Spleen (tissue), 11 donors: Measurements from ENCODE around the gene GAS7. TPM values are rescaled to one million over a fixed set of nuclear protein-coding genes. Genes with fewer than 3 reads are reported as not detected.

ENCODE experiments used
- DNase-seq: peaks from one replicate; pipeline ENCODE4 v3.0.0-alpha.2; 2020
- H3K27ac ChIP-seq, 8 donors: fragments of 200-600 bp; sonication (generic) in 7 of 8; 1 replicate in 4 of 8; 2 replicates in 4 of 8; pipeline versions ENCODE4 v1.5.0 to v1.8.0; 2016 to 2021; ENCODE audit warnings: inconsistent platforms in 4 of 8, mild to moderate bottlenecking in 4 of 8, moderate library complexity in 1 of 8
- H3K27me3 ChIP-seq, 7 donors: fragments of 200-600 bp; sonication (generic) in 6 of 7; replicated peaks in 1 of 7; 1 replicate in 4 of 7; 2 replicates in 3 of 7; pipeline versions ENCODE4 v1.5.0 to v1.8.0; 2016 to 2021; ENCODE audit warnings: inconsistent platforms in 3 of 7, mild to moderate bottlenecking in 1 of 7
- H3K36me3 ChIP-seq, 6 donors: fragments of 200-600 bp; sonication (generic) in 5 of 6; 1 replicate in 4 of 6; 2 replicates in 2 of 6; pipeline versions ENCODE4 v1.5.0 to v1.8.0; 2016 to 2021; ENCODE audit warnings: inconsistent platforms in 2 of 6
- H3K4me1 ChIP-seq, 6 donors: fragments of 200-600 bp; sonication (generic) in 5 of 6; 1 replicate in 3 of 6; 2 replicates in 3 of 6; pipeline versions ENCODE4 v1.5.0 to v1.8.0; 2016 to 2021; ENCODE audit warnings: inconsistent platforms in 3 of 6
- H3K4me3 ChIP-seq, 8 donors: fragments of 200-600 bp; sonication (generic) in 7 of 8; 1 replicate in 4 of 8; 2 replicates in 4 of 8; pipeline versions ENCODE4 v1.5.0 to v1.8.0; 2016 to 2021; ENCODE audit warnings: inconsistent platforms in 4 of 8, mild to moderate bottlenecking in 4 of 8, moderate library complexity in 2 of 8
- H3K9me3 ChIP-seq, 8 donors: fragments of 200-600 bp; sonication (generic) in 7 of 8; 1 replicate in 4 of 8; 2 replicates in 4 of 8; pipeline versions ENCODE4 v1.5.0 to v1.8.0; 2016 to 2021; ENCODE audit warnings: inconsistent platforms in 4 of 8
- POLR2A ChIP-seq, 3 donors: fragments of 450-650 bp; IDR thresholded peaks; one replicate each; pipeline ENCODE4 v1.5.1; 2017; ENCODE audit warnings: antibody characterized with exemption in 3 of 3, mild to moderate bottlenecking in 1 of 3
- POLR2AphosphoS5 ChIP-seq, 3 donors: sonication (generic); formaldehyde crosslinking; IDR thresholded peaks; one replicate each; pipeline ENCODE4 v1.5.1; 2017; ENCODE audit warnings: antibody characterized with exemption in 3 of 3
- WGBS, 5 donors: extraction: QIAGEN DNeasy Blood & Tissue Kit in 3 of 5; methylation state at CpG; one replicate each; pipeline versions ENCODE4 v1.1.5 to v1.1.7; 2013 to 2018; 5-methylcytosine and 5-hydroxymethylcytosine counted together
- intact Hi-C: fragments of 100-400 bp; cut with DNase I; formaldehyde crosslinking; loops from one replicate; pipeline ENCODE4 v1.15.0; 2023; ENCODE audit warnings: low total_unique reads
- polyA plus RNA-seq, 3 donors: library from polyadenylated mRNA; stranded (reverse); fragments of 200-250 nt; gene quantifications; one replicate each; pipeline ENCODE4 v1.2.1, GENCODE V29; 2013
- total RNA-seq, 7 donors: library from RNA; depleted of rRNA in 3 of 7; stranded (reverse); fragments of >200 nt in 3 of 7; fragmentation: NEBNext Ultra II Directional in 4 of 7; extraction: Animal tissue kit (Norgen Biotek cat#: 25700) in 4 of 7; gene quantifications; one replicate each; pipeline versions ENCODE4 v1.1.0 to v1.2.1, GENCODE V29; 2016 to 2021
- TF ChIP-seq, protein P1 (sequence below), 11 experiments: fragments of 200-600 bp in 7 of 11; fragments of 450-650 bp in 4 of 11; sonication (generic) in 4 of 11; IDR thresholded peaks in 8 of 11; conservative IDR thresholded peaks in 3 of 11; 1 replicate in 7 of 11; 2 replicates in 4 of 11; pipeline versions ENCODE4 v1.4.0 to v1.8.0; 2016 to 2021; ENCODE audit warnings: antibody characterized with exemption in 11 of 11, inconsistent platforms in 4 of 11, mild to moderate bottlenecking in 1 of 11
- donor health status: healthy with polysubstance abuse.
- donor health status: DM: no; HTN: no; CAD: no; lungs with moderate emphysema.
- donor health status: DM: no; HTN: no; CAD: no.
- donor health status: Bipolar disorder and iron deficiency.
- donor health status: healthy.
- donor health status: DM: no; HTN: no; CAD: no.
- donor health status: DM: yes; HTN: yes; CAD: no.

Gene GAS7
- total and polyA plus RNA-seq, 10 donors: 4.1 to 127 (median 60.9) TPM

- TF ChIP-seq, protein P1, sequence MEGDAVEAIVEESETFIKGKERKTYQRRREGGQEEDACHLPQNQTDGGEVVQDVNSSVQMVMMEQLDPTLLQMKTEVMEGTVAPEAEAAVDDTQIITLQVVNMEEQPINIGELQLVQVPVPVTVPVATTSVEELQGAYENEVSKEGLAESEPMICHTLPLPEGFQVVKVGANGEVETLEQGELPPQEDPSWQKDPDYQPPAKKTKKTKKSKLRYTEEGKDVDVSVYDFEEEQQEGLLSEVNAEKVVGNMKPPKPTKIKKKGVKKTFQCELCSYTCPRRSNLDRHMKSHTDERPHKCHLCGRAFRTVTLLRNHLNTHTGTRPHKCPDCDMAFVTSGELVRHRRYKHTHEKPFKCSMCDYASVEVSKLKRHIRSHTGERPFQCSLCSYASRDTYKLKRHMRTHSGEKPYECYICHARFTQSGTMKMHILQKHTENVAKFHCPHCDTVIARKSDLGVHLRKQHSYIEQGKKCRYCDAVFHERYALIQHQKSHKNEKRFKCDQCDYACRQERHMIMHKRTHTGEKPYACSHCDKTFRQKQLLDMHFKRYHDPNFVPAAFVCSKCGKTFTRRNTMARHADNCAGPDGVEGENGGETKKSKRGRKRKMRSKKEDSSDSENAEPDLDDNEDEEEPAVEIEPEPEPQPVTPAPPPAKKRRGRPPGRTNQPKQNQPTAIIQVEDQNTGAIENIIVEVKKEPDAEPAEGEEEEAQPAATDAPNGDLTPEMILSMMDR (IDR thresholded peaks at IDR 0.05 in 8 of 11, conservative IDR thresholded peaks at IDR 0.05 in 3 of 11): no peak
- TF ChIP-seq POLR2A (IDR thresholded peaks at IDR 0.05) (no peak), POLR2AphosphoS5 (IDR thresholded peaks at IDR 0.05) (no peak)
- DNase-seq: no peak
- Histone ChIP-seq H3K4me1 (peaks cover 0 to 22% (median 9%) of the 10 kb centered on the region in 6 donors), H3K36me3 (no peaks in the 10 kb centered on the region), H3K27me3 (no peaks in the 10 kb centered on the region), H3K9me3 (peaks cover 2 to 27% (median 22%) of the 10 kb centered on the region in 8 donors), H3K4me3 (no peak overlapping the region), H3K27ac (no peak overlapping the region)
- intact Hi-C loops: no loop called here
- 77 to 89% (median 82%) methylated on average over 7 of the region's 7 CpGs for WGBS, 5 donors
These were observed 10.3 kb upstream of the GAS7 start for GRCh38 chr17:10208604-10209193.

- Histone ChIP-seq H3K9me3 (peaks cover 2 to 27% (median 22%) of the 10 kb centered on the region in 8 donors), H3K4me3 (no peak overlapping the region), H3K27ac (no peak overlapping the region), H3K27me3 (no peaks in the 10 kb centered on the region), H3K36me3 (no peaks in the 10 kb centered on the region), H3K4me1 (peaks cover 0 to 22% (median 9%) of the 10 kb centered on the region in 6 donors)
- WGBS, 5 donors: 83 to 93% (median 89%) methylated on average over 4 of the region's 4 CpGs
- intact Hi-C loops: no loop called here
- no peak for DNase-seq
- no peak for TF ChIP-seq POLR2AphosphoS5 (IDR thresholded peaks at IDR 0.05)
- TF ChIP-seq, protein P1 (IDR thresholded peaks at IDR 0.05 in 8 of 11, conservative IDR thresholded peaks at IDR 0.05 in 3 of 11): no peak
- TF ChIP-seq POLR2A (IDR thresholded peaks at IDR 0.05): no peak
These were observed 8.7 kb upstream of the GAS7 start for GRCh38 chr17:10207153-10207552.

GRCh38 chr17:10205549-10206185, 7.3 kb upstream of the GAS7 start:
- peaks cover 0 to 22% (median 9%) of the 10 kb centered on the region in 6 donors for H3K4me1 ChIP-seq
- H3K9me3 ChIP-seq: peaks cover 2 to 27% (median 22%) of the 10 kb centered on the region in 8 donors
- 69 to 87% (median 77%) methylated on average over 2 of the region's 2 CpGs for WGBS, 5 donors
- TF ChIP-seq POLR2AphosphoS5 (IDR thresholded peaks at IDR 0.05) (no peak), POLR2A (IDR thresholded peaks at IDR 0.05) (no peak)
- TF ChIP-seq, protein P1 (IDR thresholded peaks at IDR 0.05 in 8 of 11, conservative IDR thresholded peaks at IDR 0.05 in 3 of 11): no peak
- no peak overlapping the region for H3K27ac ChIP-seq
- H3K4me3 ChIP-seq: no peak overlapping the region
- intact Hi-C loops: no loop called here
- DNase-seq: no peak
- H3K27me3 ChIP-seq: peaks cover 0 to 7% (median 0%) of the 10 kb centered on the region in 7 donors
- H3K36me3 ChIP-seq: no peaks in the 10 kb centered on the region

DNA sequence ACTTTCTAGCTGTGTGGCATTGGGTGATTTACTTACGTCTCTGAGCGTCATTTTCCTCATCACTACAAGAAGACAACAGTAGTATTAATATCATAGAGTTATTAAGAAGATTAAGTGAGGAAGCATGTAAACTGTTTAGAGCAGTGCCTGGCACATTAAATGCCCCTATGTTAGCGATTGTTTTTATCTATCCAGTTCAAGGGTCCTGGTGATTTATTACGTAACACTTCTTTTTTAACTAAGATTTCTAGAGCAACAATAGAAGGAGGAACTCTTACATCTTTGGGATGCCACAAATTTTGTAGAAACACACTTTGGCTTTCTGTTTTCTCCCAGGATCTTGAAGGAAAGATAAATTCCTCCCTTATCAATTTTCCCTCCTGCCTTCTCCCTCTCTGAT, 3.3 kb upstream of the GAS7 start:
- intact Hi-C loops: no loop called here
- TF ChIP-seq, protein P1 (IDR thresholded peaks at IDR 0.05 in 8 of 11, conservative IDR thresholded peaks at IDR 0.05 in 3 of 11): no peak
- TF ChIP-seq POLR2A (IDR thresholded peaks at IDR 0.05): no peak
- no peak for TF ChIP-seq POLR2AphosphoS5 (IDR thresholded peaks at IDR 0.05)
- 81 to 92% (median 86%) methylated on average over 4 of the region's 4 CpGs for WGBS, 5 donors

More for the DNA sequence above, 3.3 kb upstream of the GAS7 start:
- DNase-seq: no peak
- Histone ChIP-seq H3K4me3 (no peak overlapping the region), H3K9me3 (peaks cover 2 to 27% (median 22%) of the 10 kb centered on the region in 8 donors), H3K36me3 (no peaks in the 10 kb centered on the region), H3K4me1 (peaks cover 0 to 29% (median 17%) of the 10 kb centered on the region in 6 donors), H3K27ac (no peak overlapping the region), H3K27me3 (peaks cover 0 to 43% (median 11%) of the 10 kb centered on the region in 7 donors)
